ENCODE results near the gene SCNN1A. TPM values are rescaled to one million over a fixed set of nuclear protein-coding genes. Genes with fewer than 3 reads are reported as not detected.

Gene SCNN1A
- total and polyA plus RNA-seq, 2 donors (not counting 1 experiment from before 2014, with no cell fraction given): under 0.01 to 0.05 TPM

DNA sequence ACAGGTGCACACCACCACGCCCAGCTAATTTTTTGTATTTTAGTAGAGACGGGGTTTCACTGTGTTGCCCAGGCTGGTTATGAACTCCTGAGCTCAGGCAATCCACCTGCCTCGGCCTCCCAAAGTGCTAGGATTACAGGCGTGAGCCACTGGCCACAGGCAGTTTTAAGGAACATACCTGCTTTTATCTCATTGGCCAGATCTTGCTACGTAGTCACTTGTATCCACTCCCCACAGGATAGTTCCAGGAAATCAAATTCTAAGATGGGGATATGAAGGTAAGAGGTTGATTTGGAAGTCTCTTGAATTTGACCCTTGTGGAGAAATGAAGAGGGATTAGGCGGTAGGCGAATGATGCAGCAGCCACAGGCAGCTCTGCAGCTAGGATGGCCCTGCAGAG lies 73.6 kb downstream of the SCNN1A start:
- no peak for DNase-seq (ENCODE audit: low read depth in 2 of 2)
- Histone ChIP-seq H3K4me1 (ENCODE audit: control insufficient read depth, extremely low read depth, insufficient read depth, low read length) (no peaks in the 10 kb centered on the region), H3K36me3 (ENCODE audit: control insufficient read depth, insufficient read depth, low read length) (no peaks in the 10 kb centered on the region), H3K9me3 (ENCODE audit: control insufficient read depth, insufficient read depth, low read depth, low read length) (no peaks in the 10 kb centered on the region), H4K20me1 (ENCODE audit: control insufficient read depth, extremely low read depth, insufficient read depth, low read length) (no peaks in the 10 kb centered on the region), H3K27ac (ENCODE audit: insufficient read depth, low read length) (no peak overlapping the region), H3K79me2 (ENCODE audit: control insufficient read depth, insufficient read depth, low read length) (no peaks in the 10 kb centered on the region), H2AFZ (ENCODE audit: low read length) (no peak overlapping the region), H3K27me3 (ENCODE audit: control insufficient read depth, insufficient read depth, low read length) (no peaks in the 10 kb centered on the region), H3K9ac (ENCODE audit: insufficient read depth, low read length) (no peak overlapping the region), H3K4me2 (ENCODE audit: extremely low read depth, insufficient read depth, low read length) (no peak overlapping the region), H3K4me3 (replicated peaks in 1 of 4; ENCODE audit: control extremely low read depth in 1 of 4, insufficient read depth in 1 of 4, low read depth in 3 of 4, low read length in 4 of 4) (no peak overlapping the region)
- TF ChIP-seq, protein P1, sequence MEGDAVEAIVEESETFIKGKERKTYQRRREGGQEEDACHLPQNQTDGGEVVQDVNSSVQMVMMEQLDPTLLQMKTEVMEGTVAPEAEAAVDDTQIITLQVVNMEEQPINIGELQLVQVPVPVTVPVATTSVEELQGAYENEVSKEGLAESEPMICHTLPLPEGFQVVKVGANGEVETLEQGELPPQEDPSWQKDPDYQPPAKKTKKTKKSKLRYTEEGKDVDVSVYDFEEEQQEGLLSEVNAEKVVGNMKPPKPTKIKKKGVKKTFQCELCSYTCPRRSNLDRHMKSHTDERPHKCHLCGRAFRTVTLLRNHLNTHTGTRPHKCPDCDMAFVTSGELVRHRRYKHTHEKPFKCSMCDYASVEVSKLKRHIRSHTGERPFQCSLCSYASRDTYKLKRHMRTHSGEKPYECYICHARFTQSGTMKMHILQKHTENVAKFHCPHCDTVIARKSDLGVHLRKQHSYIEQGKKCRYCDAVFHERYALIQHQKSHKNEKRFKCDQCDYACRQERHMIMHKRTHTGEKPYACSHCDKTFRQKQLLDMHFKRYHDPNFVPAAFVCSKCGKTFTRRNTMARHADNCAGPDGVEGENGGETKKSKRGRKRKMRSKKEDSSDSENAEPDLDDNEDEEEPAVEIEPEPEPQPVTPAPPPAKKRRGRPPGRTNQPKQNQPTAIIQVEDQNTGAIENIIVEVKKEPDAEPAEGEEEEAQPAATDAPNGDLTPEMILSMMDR (conservative IDR thresholded peaks at IDR 0.05 in 1 of 2, IDR thresholded peaks at IDR 0.05 in 1 of 2; ENCODE audit: low read depth in 1 of 2, low read length in 2 of 2): no peak
- TF ChIP-seq EZH2 (IDR thresholded peaks at IDR 0.05; ENCODE audit: low read length, missing control alignments): no peak

DNA sequence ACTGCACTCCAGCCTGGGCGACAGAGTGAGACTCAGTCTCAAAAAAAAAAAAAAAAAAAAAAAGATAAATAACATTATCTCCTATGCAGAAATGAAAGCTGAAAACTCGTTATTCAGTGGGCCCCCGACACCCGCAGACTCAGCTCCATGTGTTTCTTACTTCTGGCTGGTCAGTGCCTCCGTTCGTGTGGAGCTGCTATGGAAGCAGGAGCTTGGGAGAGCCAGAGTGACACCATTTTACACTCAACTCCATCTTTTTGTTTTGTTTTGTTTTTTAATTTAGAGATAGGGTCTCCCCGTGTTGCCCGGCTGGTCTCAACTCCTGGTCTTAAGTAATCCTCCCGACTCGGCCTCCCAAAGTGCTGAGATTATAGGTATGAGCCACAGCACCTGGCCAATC lies 78.2 kb downstream of the SCNN1A start:
- Histone ChIP-seq H3K27me3 (ENCODE audit: control insufficient read depth, insufficient read depth, low read length) (no peaks in the 10 kb centered on the region), H3K4me2 (ENCODE audit: extremely low read depth, insufficient read depth, low read length) (no peak overlapping the region), H2AFZ (ENCODE audit: low read length) (no peak overlapping the region), H3K9me3 (ENCODE audit: control insufficient read depth, insufficient read depth, low read depth, low read length) (no peaks in the 10 kb centered on the region), H4K20me1 (ENCODE audit: control insufficient read depth, extremely low read depth, insufficient read depth, low read length) (no peaks in the 10 kb centered on the region), H3K9ac (ENCODE audit: insufficient read depth, low read length) (no peak overlapping the region), H3K79me2 (ENCODE audit: control insufficient read depth, insufficient read depth, low read length) (no peaks in the 10 kb centered on the region), H3K27ac (ENCODE audit: insufficient read depth, low read length) (no peak overlapping the region), H3K4me1 (ENCODE audit: control insufficient read depth, extremely low read depth, insufficient read depth, low read length) (peaks cover 19% of the 10 kb centered on the region), H3K4me3 (replicated peaks in 1 of 4; ENCODE audit: control extremely low read depth in 1 of 4, insufficient read depth in 1 of 4, low read depth in 3 of 4, low read length in 4 of 4) (no peak overlapping the region), H3K36me3 (ENCODE audit: control insufficient read depth, insufficient read depth, low read length) (no peaks in the 10 kb centered on the region)
- DNase-seq (ENCODE audit: low read depth in 2 of 2): no peak
- TF ChIP-seq EZH2 (IDR thresholded peaks at IDR 0.05; ENCODE audit: low read length, missing control alignments): no peak
- TF ChIP-seq, protein P1 (conservative IDR thresholded peaks at IDR 0.05 in 1 of 2, IDR thresholded peaks at IDR 0.05 in 1 of 2; ENCODE audit: low read depth in 1 of 2, low read length in 2 of 2): no peak

Other genes with a start within 250 kb of the SCNN1A start
- gene CD9, start 175.2 kb downstream of the SCNN1A start, total RNA-seq: 266 and 856 TPM in 2 replicates
- 520 and 1,081 TPM in 2 replicates for gene CD9, start 175.2 kb downstream of the SCNN1A start, polyA plus RNA-seq
- gene PLEKHG6, start 64.9 kb downstream of the SCNN1A start, total RNA-seq: under 0.01 and 0.50 TPM in 2 replicates
- gene PLEKHG6, start 64.9 kb downstream of the SCNN1A start, polyA plus RNA-seq: 0.07 and 0.26 TPM in 2 replicates
- 141 and 157 TPM in 2 replicates for gene TNFRSF1A, start 33.5 kb downstream of the SCNN1A start, total RNA-seq
- 182 and 257 TPM in 2 replicates for gene TNFRSF1A, start 33.5 kb downstream of the SCNN1A start, polyA plus RNA-seq
- gene LTBR, start 8.6 kb upstream of the SCNN1A start, total RNA-seq: 60.6 and 78.4 TPM in 2 replicates
- gene LTBR, start 8.6 kb upstream of the SCNN1A start, polyA plus RNA-seq: 45.8 and 55.7 TPM in 2 replicates
- gene CD27, start 69.4 kb upstream of the SCNN1A start, total RNA-seq: 0.17 TPM in 1 of 2 replicates, not detected in the other
- gene CD27, start 69.4 kb upstream of the SCNN1A start, polyA plus RNA-seq: 0.06 and 0.07 TPM in 2 replicates
- 6.2 and 17.3 TPM in 2 replicates for gene TAPBPL, start 76.5 kb upstream of the SCNN1A start, total RNA-seq
- gene TAPBPL, start 76.5 kb upstream of the SCNN1A start, polyA plus RNA-seq: 13.7 and 14.0 TPM in 2 replicates
- gene VAMP1, start 95.1 kb upstream of the SCNN1A start, total RNA-seq: 13.9 and 20.3 TPM in 2 replicates
- 11.0 and 14.9 TPM in 2 replicates for gene VAMP1, start 95.1 kb upstream of the SCNN1A start, polyA plus RNA-seq
- gene MRPL51, start 117.7 kb upstream of the SCNN1A start, total RNA-seq: 118 and 142 TPM in 2 replicates
- 120 and 166 TPM in 2 replicates for gene MRPL51, start 117.7 kb upstream of the SCNN1A start, polyA plus RNA-seq
- gene NCAPD2, start 118.5 kb upstream of the SCNN1A start, total RNA-seq: 18.7 and 42.3 TPM in 2 replicates
- gene NCAPD2, start 118.5 kb upstream of the SCNN1A start, polyA plus RNA-seq: 17.2 and 50.9 TPM in 2 replicates
- gene GAPDH, start 159.0 kb upstream of the SCNN1A start, total RNA-seq: 4,386 and 6,255 TPM in 2 replicates
- gene GAPDH, start 159.0 kb upstream of the SCNN1A start, polyA plus RNA-seq: 8,983 and 11,838 TPM in 2 replicates
- 8.2 and 16.8 TPM in 2 replicates for gene IFFO1, start 180.5 kb upstream of the SCNN1A start, total RNA-seq
- gene IFFO1, start 180.5 kb upstream of the SCNN1A start, polyA plus RNA-seq: 21.7 and 26.9 TPM in 2 replicates
- gene NOP2, start 192.7 kb upstream of the SCNN1A start, total RNA-seq: 11.7 and 13.9 TPM in 2 replicates
- 26.1 and 47.8 TPM in 2 replicates for gene NOP2, start 192.7 kb upstream of the SCNN1A start, polyA plus RNA-seq
- gene CHD4, start 231.8 kb upstream of the SCNN1A start, total RNA-seq: 241 and 256 TPM in 2 replicates
- 76.1 and 96.0 TPM in 2 replicates for gene CHD4, start 231.8 kb upstream of the SCNN1A start, polyA plus RNA-seq